Right cardiac atrium (tissue), 5 donors: Measurements from ENCODE around the gene IGSF21. TPM values are rescaled to one million over a fixed set of nuclear protein-coding genes. Genes with fewer than 3 reads are reported as not detected.

Source experiments
- ATAC-seq, 2 donors: fragments of 200-7000 bp; cut with Tn5 transposase; one replicate each; pipeline versions ENCODE4 v1.8.0 to v1.9.1; 2020; ENCODE audit warnings: moderate library complexity in 2 of 2, mild to moderate bottlenecking in 1 of 2
- DNase-seq, 3 donors: peaks; one replicate each; pipeline ENCODE4 v3.0.0-alpha.2; 2020
- H3K27ac ChIP-seq: one replicate; pipeline ENCODE4 v1.5.1; 2013; ENCODE audit warnings: mild to moderate bottlenecking, low read length, control low read depth, moderate library complexity
- H3K27me3 ChIP-seq: one replicate; pipeline ENCODE4 v1.6.1; 2013; ENCODE audit not compliant: control insufficient read depth, insufficient read depth
- H3K4me1 ChIP-seq: one replicate; pipeline ENCODE4 v1.6.1; 2013; ENCODE audit warnings: low read length; ENCODE audit not compliant: control insufficient read depth, insufficient read depth
- H3K4me3 ChIP-seq: one replicate; pipeline ENCODE4 v1.5.1; 2013; ENCODE audit warnings: low read length, control low read depth
- H3K9me3 ChIP-seq: one replicate; pipeline ENCODE4 v1.6.1; 2013; ENCODE audit warnings: low read length; ENCODE audit not compliant: control insufficient read depth
- WGBS: extraction: QIAGEN DNeasy Blood & Tissue Kit; methylation state at CpG from one replicate; pipeline ENCODE4 v1.1.7; 2013; 5-methylcytosine and 5-hydroxymethylcytosine counted together
- intact Hi-C, 4 donors: fragments of 100-400 bp; cut with DNase I; formaldehyde crosslinking; loops; one replicate each; pipeline versions ENCODE4 v1.11.0 to v1.14.0; 2022 to 2023
- polyA plus RNA-seq: library from polyadenylated mRNA; stranded (reverse); fragments of 200-250 nt; gene quantifications from one replicate; pipeline ENCODE4 v1.2.3, GENCODE V29; 2013
- total RNA-seq, 4 donors: library from RNA; stranded (reverse); fragmentation: NEBNext Ultra II Directional; extraction: Animal tissue kit (Norgen Biotek cat#: 25700); gene quantifications; one replicate each; pipeline ENCODE4 v1.2.1, GENCODE V29; 2021
- donor health status: healthy with polysubstance abuse.
- donor health status: DM: no; HTN: yes; CAD: no.
- donor health status: DM: no; HTN: no; CAD: no.
- donor health status: DM: no; HTN: yes; CAD: no; lungs with severe emphysema.
- donor health status: DM: yes; HTN: yes; CAD: no.

IGSF21 gene
- total and polyA plus RNA-seq, 5 donors = 0.52 to 3.1 (median 1.7) TPM

DNA sequence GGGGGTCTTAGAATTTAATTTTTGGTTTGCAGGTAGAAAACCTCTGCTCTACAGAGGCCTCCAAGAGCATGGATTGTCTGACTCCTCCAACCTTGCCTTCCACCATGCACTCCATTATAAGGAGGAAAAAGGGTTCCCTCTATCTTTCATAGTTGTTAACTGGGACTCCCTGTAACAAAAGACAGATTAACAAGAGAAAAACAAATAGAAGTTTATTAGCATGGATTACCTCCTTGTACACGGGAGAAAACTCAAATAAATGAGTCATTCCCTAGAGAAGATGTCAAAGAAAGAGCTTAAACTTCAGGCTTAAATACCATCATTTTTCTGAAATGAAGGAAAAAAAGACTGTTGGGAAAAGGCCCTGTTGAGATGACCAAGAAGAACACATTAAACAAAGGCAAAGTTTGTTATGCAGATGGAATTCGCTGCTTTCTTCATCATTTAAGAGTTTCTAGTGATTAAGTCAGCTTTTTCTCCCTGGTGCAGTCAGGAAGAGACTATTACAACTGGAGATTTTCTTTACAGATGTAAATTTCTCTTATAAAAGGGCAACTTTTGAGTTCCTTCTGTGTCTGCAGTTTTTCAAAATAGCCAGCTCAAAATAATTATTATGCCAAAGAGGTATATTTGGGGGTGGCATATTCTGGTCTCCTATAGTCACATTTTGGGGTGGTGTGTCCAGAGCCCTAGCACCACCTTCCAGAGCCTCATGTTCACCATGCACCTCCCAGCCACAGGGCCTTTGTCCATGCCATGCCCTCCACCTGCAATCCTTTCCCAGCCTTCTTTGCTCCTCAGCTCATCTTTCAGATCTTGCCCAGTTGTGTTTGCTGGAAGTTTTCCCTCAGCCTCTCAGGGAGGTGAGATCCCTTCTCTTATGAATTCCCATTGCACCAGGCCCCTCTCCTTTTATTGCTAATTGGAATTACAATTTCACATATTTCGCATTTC lies 310.0 kb downstream of the IGSF21 start:
- Histone ChIP-seq H3K27ac (no peak overlapping the region), H3K9me3 (no peaks in the 10 kb centered on the region), H3K4me1 (no peaks in the 10 kb centered on the region), H3K4me3 (no peak overlapping the region), H3K27me3 (no peaks in the 10 kb centered on the region)
- DNase-seq (no peak), ATAC-seq (no peak)
- intact Hi-C loops = no loop called here
- WGBS = 64% methylated on average over 3 of the region's 3 CpGs

DNA sequence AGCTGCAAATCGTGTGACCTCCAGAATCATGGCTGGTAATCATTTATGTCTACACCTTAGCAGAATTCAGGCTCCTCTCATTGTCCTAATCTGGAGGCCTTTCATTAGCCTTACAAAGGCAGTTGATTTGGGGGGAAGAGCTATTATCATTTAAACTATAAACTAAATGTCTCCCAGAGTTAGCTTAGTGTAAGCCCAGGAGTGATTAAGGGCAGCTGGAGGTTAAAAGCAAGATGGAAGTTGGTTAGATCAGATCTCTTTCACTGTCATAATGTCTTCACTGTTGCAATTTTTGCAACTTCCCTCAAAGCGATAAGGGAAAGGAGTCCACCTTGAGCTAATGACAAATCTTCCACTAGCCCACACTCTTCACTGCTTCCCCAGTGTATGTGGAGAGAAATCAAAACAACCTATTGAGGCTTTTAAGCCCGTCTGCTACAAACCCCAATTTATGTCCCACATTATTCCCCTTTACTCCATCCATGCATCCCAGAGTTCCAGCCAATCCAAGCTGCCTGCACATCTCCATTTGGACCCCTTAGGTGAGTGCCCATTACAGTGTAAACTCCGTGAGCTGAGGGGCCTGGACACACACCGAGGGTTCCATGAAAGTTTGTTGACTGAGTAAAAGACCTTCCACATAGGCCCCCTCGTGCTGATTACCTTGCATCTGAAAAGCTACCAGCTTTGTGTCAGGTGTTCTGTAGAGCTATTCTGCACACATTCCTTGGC lies 311.7 kb downstream of the IGSF21 start:
- ATAC-seq (no peak), DNase-seq (no peak)
- no peaks in the 10 kb centered on the region for H3K9me3 ChIP-seq
- H3K27ac ChIP-seq = no peak overlapping the region
- no peaks in the 10 kb centered on the region for H3K4me1 ChIP-seq
- no peak overlapping the region for H3K4me3 ChIP-seq
- intact Hi-C loops = no loop called here
- WGBS = 66% methylated on average over 6 of the region's 6 CpGs
- no peaks in the 10 kb centered on the region for H3K27me3 ChIP-seq

- intact Hi-C loops = no loop called here
- Histone ChIP-seq H3K27ac (no peak overlapping the region), H3K9me3 (no peaks in the 10 kb centered on the region), H3K4me1 (no peaks in the 10 kb centered on the region), H3K27me3 (no peaks in the 10 kb centered on the region), H3K4me3 (no peak overlapping the region)
- ATAC-seq (no peak), DNase-seq (no peak)
- 84% methylated on average over 5 of the region's 5 CpGs for WGBS
Observed at GRCh38 chr1:18419845-18420184, 312.2 kb downstream of the IGSF21 start.

- Histone ChIP-seq H3K27me3 (no peaks in the 10 kb centered on the region), H3K27ac (no peak overlapping the region), H3K9me3 (no peaks in the 10 kb centered on the region), H3K4me1 (no peaks in the 10 kb centered on the region), H3K4me3 (no peak overlapping the region)
- ATAC-seq (no peak), DNase-seq (no peak)
- 53% methylated on average over 15 of the region's 15 CpGs for whole genome bisulfite sequencing
- intact Hi-C loops = no loop called here
Observed at GRCh38 chr1:18422076-18422777, 314.6 kb downstream of the IGSF21 start.

DNA sequence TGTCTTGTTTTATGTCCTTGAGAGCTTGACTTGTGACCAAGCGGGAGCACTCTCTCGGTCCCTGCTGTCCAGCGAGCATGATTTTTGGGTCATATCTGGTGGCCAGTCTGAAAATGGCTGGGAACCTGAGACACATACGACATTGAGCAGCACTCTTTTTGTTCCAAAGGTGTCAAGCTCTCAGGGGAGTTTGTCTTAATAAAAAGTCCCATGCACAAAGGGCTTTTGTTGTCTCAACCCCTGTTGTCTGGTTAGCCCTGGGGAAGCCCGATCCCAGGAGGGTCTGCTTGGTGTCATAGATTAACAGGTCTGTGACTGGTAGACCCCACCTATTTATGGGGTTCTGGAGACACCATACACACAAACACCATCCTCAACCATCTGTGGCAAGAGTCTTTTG lies 315.4 kb downstream of the IGSF21 start:
- Histone ChIP-seq H3K27me3 (no peaks in the 10 kb centered on the region), H3K9me3 (no peaks in the 10 kb centered on the region), H3K4me1 (no peaks in the 10 kb centered on the region), H3K4me3 (no peak overlapping the region), H3K27ac (no peak overlapping the region)
- intact Hi-C loops = no loop called here
- no peak for DNase-seq
- 82% methylated on average over 5 of the region's 5 CpGs for WGBS
- ATAC-seq = no peak

DNA sequence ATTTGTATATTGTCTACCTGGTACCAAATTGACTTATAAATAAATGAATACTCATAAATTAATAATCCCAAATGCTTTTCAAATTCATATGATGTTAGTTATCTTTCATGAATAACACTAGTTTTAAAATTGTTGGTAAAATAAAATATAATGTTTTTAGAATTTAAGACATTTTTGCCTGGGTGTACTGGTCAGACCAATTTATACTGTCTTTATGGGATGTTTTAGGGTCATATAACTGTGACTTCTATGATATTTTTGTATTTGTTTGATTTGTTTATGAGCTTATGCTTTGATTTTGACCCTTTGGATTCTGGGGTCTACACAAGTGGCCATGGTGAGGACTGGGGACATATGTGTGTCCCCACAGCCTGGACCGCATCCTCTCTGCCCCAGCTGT lies 319.0 kb downstream of the IGSF21 start:
- no peaks in the 10 kb centered on the region for H3K9me3 ChIP-seq
- no peaks in the 10 kb centered on the region for H3K4me1 ChIP-seq
- 90% methylated on average over 1 of the region's 1 CpG for WGBS
- ATAC-seq (no peak), DNase-seq (no peak)
- H3K4me3 ChIP-seq = no peak overlapping the region
- intact Hi-C loops = no loop called here
- no peaks in the 10 kb centered on the region for H3K27me3 ChIP-seq
- no peak overlapping the region for H3K27ac ChIP-seq
